B cell (primary cell): ENCODE data around the gene ZSWIM4.

Experiments
- CTCF ChIP-seq: fragments of 200-600 bp; IDR thresholded peaks from one replicate; pipeline ENCODE4 v1.8.0; 2022; ENCODE audit warnings: antibody characterized with exemption, mild to moderate bottlenecking
- EZH2 ChIP-seq: IDR thresholded peaks from 2 replicates; pipeline ENCODE4 v1.6.1; 2012; ENCODE audit warnings: borderline replicate concordance, low read depth, mild to moderate bottlenecking, moderate library complexity, low read length; ENCODE audit not compliant: insufficient read depth, poor library complexity, severe bottlenecking

GRCh38 chr19:13808856-13809255, 13.6 kb downstream of the ZSWIM4 start:
- no peak for TF ChIP-seq CTCF
- TF ChIP-seq EZH2, result no peak
